GM19468 (cell line): Measurements from ENCODE around the gene VPS39.

Experiments
- ATAC-seq: cut with Tn5 transposase; IDR thresholded peaks from one replicate; pipeline ENCODE4 v1.9.1; 2021; ENCODE audit warnings: mild to moderate bottlenecking, moderate library complexity, moderate number of reproducible peaks; ENCODE audit not compliant: unreplicated experiment; ENCODE audit errors: extremely low read depth

Gene VPS39

DNA sequence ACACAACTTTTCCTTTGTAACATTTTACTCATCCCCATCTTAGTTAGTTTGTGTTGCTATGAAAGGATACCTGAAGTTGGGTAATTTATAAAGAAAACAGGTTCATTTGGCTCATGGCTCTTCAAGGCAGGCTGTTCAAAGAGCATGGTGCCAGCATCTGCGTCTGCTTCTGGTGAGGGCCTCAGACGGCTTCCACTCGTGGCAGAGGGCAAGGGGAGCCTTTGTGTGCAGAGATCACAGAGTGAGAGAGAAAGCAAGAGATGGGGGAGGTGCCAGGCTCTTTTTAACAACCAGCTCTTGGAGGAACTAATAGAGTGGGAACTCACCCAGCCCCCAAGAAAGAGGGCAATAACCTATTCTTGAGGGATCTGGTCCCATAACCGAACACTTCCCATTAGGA lies 74.7 kb downstream of the VPS39 start:
- ATAC-seq, result no peak

- no peak for ATAC-seq
Observed at GRCh38 chr15:42131826-42132806, 76.0 kb downstream of the VPS39 start.

DNA sequence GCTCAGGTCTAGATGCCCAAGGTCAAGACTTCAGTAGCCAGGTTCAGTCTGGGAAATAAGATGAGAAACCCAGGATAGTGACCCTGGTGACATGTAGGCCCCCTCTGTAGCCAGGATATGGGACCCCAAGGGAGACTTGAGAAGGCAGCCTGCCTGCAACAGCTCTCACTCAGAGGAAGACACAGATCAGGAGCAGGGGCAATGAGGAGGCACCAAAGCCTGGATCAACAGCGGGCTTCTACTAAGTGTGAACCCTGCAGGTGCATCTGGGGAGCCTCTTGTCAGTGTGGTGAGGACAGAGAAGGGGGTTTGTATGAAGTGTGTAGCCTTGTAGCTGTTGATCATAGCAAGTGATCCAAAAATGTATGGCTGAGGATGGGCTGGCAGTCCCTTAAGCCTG lies 77.1 kb downstream of the VPS39 start:
- ATAC-seq, result no peak

- ATAC-seq, result no peak
Observed at GRCh38 chr15:42130246-42130986, 77.7 kb downstream of the VPS39 start.

GRCh38 chr15:42129364-42129763 lies 78.7 kb downstream of the VPS39 start:
- no peak for ATAC-seq

- no peak for ATAC-seq
Observed at GRCh38 chr15:42128476-42128875, 79.6 kb downstream of the VPS39 start.

DNA sequence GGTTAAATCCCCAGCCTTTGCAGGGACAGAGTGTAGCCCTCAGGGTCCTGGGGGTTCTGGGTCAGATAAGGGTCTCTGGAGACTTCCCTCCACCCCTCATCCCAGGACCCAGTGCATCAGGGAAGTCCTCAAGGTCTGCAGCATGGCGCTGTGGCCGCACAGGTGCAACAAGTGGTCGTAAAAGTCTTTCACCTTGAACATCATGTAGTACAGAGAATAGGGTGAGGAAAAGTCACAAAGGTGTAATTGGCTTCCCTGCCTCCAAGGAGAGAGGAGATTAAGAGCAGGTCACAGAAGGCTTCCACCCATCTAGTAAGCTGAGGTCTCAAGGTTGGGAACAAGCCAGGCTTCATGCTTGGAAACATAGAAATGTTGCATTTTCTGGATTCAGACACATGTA lies 84.6 kb downstream of the VPS39 start:
- no peak for ATAC-seq

- no peak for ATAC-seq
Observed at GRCh38 chr15:42121682-42122081, 86.4 kb downstream of the VPS39 start.

DNA sequence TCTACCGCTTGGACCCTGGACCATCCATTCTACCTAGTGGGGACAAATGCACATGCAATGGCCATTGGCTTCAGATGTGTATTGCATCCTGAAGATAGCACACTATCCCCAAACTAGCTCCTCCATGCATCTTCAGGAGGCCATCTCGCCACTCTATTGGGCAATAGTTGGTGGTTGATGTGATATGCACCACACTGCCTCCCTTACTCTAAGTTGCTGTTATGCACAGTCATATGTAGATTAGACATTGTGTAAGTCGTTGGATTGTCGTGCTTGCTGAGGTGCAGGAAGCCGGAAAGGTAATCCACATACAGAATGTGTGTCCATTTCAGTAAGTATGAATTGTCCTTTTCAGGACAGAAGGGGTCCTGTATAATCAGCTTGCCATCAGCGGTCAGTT lies 87.1 kb downstream of the VPS39 start:
- no peak for ATAC-seq

- ATAC-seq, result no peak
Observed at GRCh38 chr15:42120285-42120684, 87.8 kb downstream of the VPS39 start.

- no peak for ATAC-seq
Observed at GRCh38 chr15:42119446-42119760, 88.7 kb downstream of the VPS39 start.

GRCh38 chr15:42118650-42119445 lies 89.3 kb downstream of the VPS39 start:
- no peak for ATAC-seq

DNA sequence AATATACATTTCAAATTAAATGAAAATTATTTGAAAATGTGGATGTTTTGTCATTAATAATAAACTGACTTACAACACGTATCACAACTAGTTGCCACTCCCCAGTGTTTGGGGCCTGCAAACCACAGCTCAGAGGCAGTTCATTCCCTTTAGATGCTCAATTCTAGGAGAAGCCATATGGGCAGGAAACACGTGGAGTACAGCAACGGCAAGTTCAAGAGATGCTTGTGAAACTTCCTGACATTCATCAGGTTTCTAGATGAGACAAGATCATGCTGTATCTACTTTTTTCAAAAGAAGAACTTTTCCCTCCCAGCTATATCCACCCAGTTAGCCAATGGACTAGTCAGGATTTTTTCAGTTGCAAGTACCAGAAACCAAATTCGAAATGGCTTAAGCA lies 96.2 kb downstream of the VPS39 start:
- no peak for ATAC-seq

GRCh38 chr15:42110367-42110766 lies 97.7 kb downstream of the VPS39 start:
- no peak for ATAC-seq

DNA sequence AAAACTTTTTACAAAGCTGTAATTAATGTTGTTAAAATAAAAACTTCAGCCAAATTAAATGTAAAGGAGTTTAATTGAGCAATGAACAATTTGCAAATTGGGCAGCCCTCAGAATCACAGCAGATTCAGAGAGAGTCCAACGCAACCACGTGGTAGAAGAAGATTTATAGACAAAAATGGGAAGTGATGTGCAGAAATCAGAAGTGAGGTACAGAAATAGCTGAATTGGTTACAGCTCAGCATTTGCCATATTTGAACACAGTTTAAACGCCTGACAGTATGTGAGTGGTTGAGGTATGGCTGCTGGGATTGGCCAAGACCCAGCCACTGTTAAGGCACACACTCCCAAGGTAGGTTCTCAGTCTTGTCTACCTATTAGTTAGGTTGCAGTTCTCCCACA lies 99.3 kb downstream of the VPS39 start:
- no peak for ATAC-seq
